ENCODE data around the gene TUG1.

TUG1 gene

DNA sequence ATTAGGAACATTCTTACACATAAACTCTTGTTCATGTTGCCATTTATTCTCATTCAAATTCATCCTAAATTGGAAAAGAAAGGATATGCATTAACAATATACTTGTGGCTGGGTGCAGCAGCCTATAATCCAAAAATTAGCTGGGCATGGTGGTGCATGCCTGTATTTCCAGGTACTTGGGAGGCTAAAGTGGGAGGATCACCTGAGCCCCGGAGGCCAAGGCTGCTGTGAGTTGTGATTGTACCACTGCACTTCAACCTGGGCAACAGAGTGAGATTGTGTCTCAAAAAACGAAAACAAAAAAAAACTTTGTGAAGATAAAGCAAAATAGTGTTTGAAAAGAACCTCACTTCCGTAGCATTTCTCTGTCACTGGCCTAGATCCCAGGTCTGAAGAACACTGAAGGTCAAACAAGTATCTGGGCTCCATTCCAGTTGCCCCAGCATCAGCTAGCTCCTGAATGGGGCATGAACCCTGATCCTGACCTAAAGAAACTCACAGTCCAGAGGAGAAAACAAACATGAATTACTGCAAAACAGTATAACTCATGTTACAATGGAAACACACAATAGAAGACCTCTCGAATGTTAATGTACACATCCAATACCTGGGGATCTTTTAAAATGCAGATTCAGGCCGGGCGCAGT, 32.2 kb downstream of the TUG1 start:
- DNase-seq (ENCODE audit: low read depth), result no peak

- DNase-seq (ENCODE audit: low read depth), result no peak
Observed at GRCh38 chr22:31005535-31005934, 36.5 kb downstream of the TUG1 start.

GRCh38 chr22:31019191-31019930, 50.3 kb downstream of the TUG1 start:
- DNase-seq (ENCODE audit: low read depth), result no peak

DNA sequence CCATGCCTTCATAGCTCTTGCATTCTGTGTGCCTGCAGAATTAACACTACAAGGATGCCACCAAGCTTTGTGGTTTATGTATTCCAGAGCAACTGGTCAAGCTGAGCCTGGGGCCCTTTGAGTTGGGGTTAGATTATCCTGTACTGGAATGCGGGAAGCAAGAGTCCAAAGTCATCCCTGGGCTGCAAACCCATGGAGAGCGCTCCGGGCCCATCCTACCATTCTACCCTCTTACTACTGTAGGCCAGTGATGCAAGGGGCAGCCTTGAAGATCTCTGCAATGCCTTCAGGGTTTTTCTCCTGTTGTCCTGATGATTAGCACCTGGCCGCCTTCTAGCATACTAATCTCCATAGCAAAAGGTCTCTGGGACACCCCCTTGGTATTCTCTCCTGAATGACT, 51.3 kb downstream of the TUG1 start:
- no peak for DNase-seq (ENCODE audit: low read depth)

- DNase-seq (ENCODE audit: low read depth), result no peak
Observed at GRCh38 chr22:31022516-31022915, 53.5 kb downstream of the TUG1 start.

Data from activated T-cell treated with anti-CD3 and anti-CD28 coated beads for 1 hour (primary cell).